KOPT-K1 (cell line): ENCODE data around the gene PRUNE1.

Source experiments
- H3K27ac ChIP-seq: fragments of 200-600 bp; sonication (generic); 2 replicates; pipeline ENCODE4 v1.5.1; 2016; ENCODE audit warnings: antibody characterized with exemption, mild to moderate bottlenecking, low read depth, low read length; ENCODE audit not compliant: poor library complexity, severe bottlenecking
- H3K36me3 ChIP-seq: fragments of 200-600 bp; sonication (generic); 2 replicates; pipeline ENCODE4 v1.5.1; 2017; ENCODE audit warnings: antibody characterized with exemption, mild to moderate bottlenecking, low read length, moderate library complexity; ENCODE audit not compliant: insufficient read depth
- H3K9me3 ChIP-seq: fragments of 200-600 bp; sonication (generic); 2 replicates; pipeline ENCODE4 v1.5.1; 2017; ENCODE audit warnings: antibody characterized with exemption, low read length, mild to moderate bottlenecking; ENCODE audit not compliant: insufficient read depth, poor library complexity, severe bottlenecking

PRUNE1 gene

DNA sequence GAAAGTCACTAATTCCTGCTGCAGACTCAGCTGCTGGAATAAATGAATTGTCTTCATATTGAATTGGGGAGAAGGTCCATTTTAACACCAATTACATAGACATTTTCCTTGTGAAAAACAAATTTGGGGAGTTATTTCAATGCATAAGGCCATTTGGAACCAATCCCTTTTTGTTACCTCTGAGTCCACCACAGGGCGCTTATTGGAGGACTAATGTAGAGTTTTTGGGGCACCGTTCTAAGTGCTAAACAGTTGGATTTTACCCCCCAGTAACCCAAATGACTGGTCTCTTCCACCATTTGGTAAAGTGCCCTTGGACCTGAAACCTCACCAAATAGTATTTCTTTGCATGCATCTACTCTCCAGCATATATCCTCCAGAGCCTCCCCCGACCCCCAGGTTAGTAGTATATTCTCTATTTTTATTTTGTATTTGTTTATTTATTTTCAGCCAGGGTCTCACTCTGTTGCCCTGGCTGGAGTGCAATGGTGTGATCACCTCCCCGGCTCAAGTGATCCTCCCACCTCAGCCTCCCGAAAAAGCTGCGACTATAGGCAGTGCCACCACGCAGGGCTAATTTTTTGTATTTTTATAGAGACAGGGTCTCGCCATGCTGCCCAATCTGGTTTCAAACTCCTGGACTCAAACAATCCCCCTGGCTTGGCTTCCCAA, 1.6 kb downstream of the PRUNE1 start:
- H3K27ac ChIP-seq = no peak overlapping the region
- H3K9me3 ChIP-seq = no peaks in the 10 kb centered on the region
- H3K36me3 ChIP-seq = 0 out of 2 replicates have a peak, but pooled peaks cover 3% of the 10 kb centered on the region

- 0 out of 2 replicates have a peak, but pooled peaks cover 3% of the 10 kb centered on the region for H3K36me3 ChIP-seq
- no peaks in the 10 kb centered on the region for H3K9me3 ChIP-seq
- no peak overlapping the region for H3K27ac ChIP-seq
Observed at GRCh38 chr1:151010346-151010726, 2.1 kb downstream of the PRUNE1 start.

DNA sequence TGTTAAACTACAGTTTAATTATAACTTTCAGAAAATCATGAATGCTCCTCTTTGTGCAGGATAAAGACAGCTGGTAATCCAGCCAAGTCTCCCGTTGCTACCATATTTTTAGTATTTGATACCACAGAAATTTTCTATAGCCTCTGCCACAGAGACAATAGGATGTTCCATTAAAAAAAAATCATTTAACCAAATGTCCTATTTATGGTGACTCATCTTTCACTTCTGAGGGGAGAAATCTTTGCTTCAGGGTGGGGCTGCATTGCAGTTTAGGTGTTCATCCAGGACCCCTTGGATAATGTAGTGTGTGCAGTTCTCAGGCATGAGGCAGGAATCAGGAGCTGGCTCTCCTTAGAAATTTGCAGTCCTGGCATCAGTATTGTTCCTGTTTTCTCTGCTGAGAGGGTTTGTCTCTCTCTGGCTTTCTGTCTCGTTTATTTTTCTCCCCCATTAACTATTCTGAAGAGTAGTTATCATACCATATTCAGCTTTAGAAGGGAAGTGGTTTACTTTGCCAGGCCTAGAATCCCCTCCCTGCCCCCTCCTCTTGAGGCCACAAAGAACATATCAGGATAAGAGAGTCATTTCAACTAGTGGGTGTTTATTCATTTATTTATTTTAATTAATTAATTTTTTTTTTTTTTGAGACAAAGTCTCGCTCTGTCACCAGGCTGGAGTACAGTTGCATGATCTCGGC, 3.1 kb downstream of the PRUNE1 start:
- Histone ChIP-seq H3K9me3 (no peaks in the 10 kb centered on the region), H3K27ac (peak overlapping the region; percentile 11), H3K36me3 (0 out of 2 replicates have a peak, but pooled peaks cover 3% of the 10 kb centered on the region)

DNA sequence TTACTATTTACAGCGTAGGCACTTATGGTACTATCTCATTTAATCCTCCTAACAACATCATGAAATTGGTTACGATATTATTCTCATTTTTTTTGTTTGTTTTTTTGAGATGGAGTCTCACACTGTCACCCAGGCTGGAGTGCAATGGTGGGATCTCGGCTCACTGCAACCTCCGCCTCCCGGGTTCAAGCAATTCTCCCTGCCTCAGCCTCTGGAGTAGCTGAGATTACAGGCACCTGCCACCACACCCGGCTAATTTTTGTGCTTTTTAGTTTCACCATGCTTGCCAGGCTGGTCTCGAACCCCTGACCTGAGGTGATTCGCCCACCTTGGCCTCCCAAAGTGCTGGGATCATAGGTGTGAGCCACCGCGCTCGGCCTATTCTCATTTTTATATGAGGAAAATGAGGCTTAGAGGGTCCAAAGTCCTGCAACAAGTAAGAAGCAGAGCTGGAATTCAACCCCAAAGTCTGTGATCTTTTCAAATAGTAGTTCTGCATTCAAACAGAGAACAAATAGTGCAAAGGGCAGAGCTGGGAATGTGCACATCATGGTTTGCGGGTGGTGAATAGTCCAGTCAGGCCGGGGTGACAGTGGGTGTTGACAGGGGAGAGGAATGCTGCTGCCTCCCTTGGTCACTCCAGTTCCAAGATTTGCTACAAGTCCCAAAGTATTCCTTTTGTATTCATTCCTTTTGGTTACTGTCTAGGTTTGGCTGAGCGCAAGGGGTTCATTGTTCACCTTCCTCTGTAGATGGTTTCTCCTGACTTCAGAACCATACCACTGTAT, 4.6 kb downstream of the PRUNE1 start:
- Histone ChIP-seq H3K36me3 (peaks cover 3% of the 10 kb centered on the region; the same call in 1 of the 2 replicates), H3K27ac (no peak overlapping the region), H3K9me3 (no peaks in the 10 kb centered on the region)

DNA sequence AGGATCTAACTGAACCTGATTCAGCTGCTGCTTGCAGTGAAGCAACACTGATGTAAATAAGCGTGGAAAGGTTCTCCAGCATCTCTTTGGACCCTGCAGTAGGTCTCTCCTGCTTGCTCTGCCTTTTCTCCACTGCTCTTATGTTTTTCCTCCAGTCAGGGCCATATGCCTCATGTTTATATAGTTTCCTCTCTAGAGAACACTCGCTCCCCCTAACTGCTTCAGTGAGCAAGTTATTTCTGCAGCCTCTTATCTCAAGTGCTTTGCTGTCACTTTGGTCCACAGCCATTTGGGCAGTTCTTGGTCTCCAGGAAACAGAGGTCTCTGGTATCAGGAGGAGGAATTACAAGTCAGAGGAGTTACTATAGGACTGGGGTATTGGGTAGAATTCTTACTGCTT, 5.3 kb downstream of the PRUNE1 start:
- Histone ChIP-seq H3K27ac (no peak overlapping the region), H3K36me3 (peaks cover 10% of the 10 kb centered on the region; the same call in 1 of the 2 replicates)

DNA sequence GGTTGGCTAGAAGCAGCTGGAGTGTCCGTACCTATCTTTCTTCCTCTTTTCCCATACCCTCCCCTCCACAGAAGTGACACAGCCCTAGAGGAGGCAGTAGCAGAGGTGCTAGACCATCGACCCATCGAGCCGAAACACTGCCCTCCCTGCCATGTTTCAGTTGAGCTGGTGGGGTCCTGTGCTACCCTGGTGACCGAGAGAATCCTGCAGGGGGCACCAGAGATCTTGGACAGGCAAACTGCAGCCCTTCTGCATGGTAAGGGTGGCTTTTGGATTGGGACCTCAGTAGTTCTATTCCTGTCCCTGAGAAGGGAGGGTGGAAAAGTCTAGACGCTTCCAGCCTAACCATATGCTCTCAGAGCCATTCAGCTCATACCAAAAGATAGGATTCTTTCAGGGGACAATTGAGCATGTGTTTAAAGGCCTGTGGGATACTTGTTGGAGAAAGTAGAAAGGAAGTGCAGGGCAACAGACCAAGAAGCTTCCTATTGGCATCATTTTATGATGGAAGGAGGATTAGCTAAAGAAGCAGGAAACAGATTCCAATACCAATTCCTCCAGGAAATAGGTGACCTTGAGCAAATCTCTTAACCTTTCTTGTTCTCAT, 16.4 kb downstream of the PRUNE1 start:
- Histone ChIP-seq H3K27ac (no peak overlapping the region), H3K36me3 (peaks cover 50% of the 10 kb centered on the region), H3K9me3 (no peaks in the 10 kb centered on the region)

More for the DNA sequence above, 5.3 kb downstream of the PRUNE1 start:
- no peaks in the 10 kb centered on the region for H3K9me3 ChIP-seq

- no peak overlapping the region for H3K27ac ChIP-seq
- H3K36me3 ChIP-seq = peaks cover 68% of the 10 kb centered on the region
- no peaks in the 10 kb centered on the region for H3K9me3 ChIP-seq
Observed at GRCh38 chr1:151026460-151026859, 18.2 kb downstream of the PRUNE1 start.

DNA sequence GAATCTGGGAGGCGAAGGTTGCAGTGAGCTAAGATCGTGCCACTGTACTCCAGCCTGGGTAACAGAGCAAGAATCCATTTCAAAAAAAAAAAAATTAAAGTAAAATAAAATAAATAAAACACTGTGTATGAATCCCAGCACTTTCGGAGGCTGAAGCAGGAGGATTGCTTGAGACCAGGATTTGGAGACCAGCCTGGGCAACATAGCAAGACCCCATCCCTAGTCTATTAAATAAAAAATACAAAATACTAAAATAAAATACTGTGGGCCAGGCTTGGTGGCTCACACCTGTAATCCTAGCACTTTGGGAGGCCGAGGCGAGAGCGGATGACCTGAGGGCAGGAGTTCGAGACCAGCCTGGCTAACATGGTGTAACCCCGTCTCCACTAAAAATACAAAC, 23.9 kb downstream of the PRUNE1 start:
- Histone ChIP-seq H3K27ac (no peak overlapping the region), H3K36me3 (peaks cover 63% of the 10 kb centered on the region), H3K9me3 (no peaks in the 10 kb centered on the region)

GRCh38 chr1:151035167-151035566, 26.9 kb downstream of the PRUNE1 start:
- H3K27ac ChIP-seq = no peak overlapping the region
- peaks cover 34% of the 10 kb centered on the region for H3K36me3 ChIP-seq
- H3K9me3 ChIP-seq = no peaks in the 10 kb centered on the region

DNA sequence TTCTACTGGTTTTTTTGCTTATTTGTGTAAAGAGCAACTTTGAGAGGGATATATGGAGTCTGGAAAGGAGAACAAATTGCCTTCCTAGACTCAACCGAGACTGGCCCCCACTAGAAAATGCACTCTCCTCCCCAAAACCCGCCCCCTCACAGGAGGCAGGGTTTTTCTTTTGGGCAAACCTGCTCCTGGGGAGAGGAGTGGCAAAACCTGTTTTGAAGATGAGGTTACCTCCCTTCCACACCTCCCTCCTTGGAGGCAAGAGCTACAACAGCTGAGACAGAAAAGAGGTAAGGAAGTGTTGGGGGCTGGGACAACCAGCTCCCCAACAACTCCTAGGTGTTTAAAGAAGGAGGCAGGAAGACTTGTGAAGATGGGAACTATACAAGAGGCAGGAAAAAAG, 28.1 kb downstream of the PRUNE1 start, which contains the start of gene BNIPL:
Gene BNIPL (plus strand): TSS at position 231 of the 400 bp plus-strand sequence. CDS start 140 bp downstream, at position 371.
- peaks cover 22% of the 10 kb centered on the region; the same call in 1 of the 2 replicates for H3K36me3 ChIP-seq
- no peak within 1 kb of the TSS for H3K27ac ChIP-seq
- no peaks in the 10 kb centered on the region for H3K9me3 ChIP-seq

- Histone ChIP-seq H3K9me3 (no peaks in the 10 kb centered on the region), H3K36me3 (peaks cover 18% of the 10 kb centered on the region; the same call in 1 of the 2 replicates), H3K27ac (no peak overlapping the region)
Observed at GRCh38 chr1:151037032-151037431, 28.8 kb downstream of the PRUNE1 start.

DNA sequence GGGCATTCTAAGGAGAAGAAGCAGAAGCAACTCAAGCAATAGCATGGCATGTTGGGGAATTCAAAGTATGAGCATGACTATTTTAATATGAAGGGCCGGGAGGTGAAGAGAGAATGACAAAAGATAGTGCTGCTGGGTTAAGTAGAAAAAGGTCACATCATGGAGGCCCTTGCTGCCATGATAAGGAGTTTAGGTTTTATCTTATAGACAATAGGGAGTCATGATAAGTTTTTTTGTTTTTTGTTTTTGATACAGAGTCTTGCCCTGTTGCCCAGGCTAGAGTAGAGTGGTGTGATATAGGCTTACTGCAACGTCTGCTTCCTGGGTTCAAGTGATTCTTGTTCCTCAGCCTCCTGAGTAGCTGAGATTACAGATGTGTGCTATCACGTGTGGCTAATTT, 31.3 kb downstream of the PRUNE1 start:
- Histone ChIP-seq H3K9me3 (no peaks in the 10 kb centered on the region), H3K36me3 (peaks cover 8% of the 10 kb centered on the region; the same call in 1 of the 2 replicates), H3K27ac (no peak overlapping the region)

GRCh38 chr1:151043163-151043562, 34.9 kb downstream of the PRUNE1 start:
- Histone ChIP-seq H3K36me3 (no peaks in the 10 kb centered on the region), H3K9me3 (no peaks in the 10 kb centered on the region), H3K27ac (no peak overlapping the region)

DNA sequence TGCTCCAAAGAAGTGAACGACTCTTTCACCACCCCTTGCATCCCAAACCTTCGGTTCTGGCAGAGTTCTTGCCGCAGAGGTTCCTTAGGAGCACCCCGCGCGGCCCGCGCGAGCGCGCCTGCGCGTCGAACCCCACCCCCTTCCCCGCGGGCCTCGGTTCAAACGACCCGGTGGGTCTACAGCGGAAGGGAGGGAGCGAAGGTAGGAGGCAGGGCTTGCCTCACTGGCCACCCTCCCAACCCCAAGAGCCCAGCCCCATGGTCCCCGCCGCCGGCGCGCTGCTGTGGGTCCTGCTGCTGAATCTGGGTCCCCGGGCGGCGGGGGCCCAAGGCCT, 39.3 kb downstream of the PRUNE1 start, which contains the start of gene C1orf56:
Gene C1orf56 (plus strand): TSS at position 161 of the 334 bp plus-strand sequence. CDS start 97 bp downstream, at position 258.
- Histone ChIP-seq H3K36me3 (peaks cover 17% of the 10 kb centered on the region), H3K9me3 (no peaks in the 10 kb centered on the region), H3K27ac (peak within 1 kb of the TSS; percentile 52)
